ENCODE measurements around the gene HIGD1B.
A peak's percentile ranks its signal among the peaks of the same experiment; 100 is the strongest.
"Not testable (repeated sequence)": the region's sequence is repeated elsewhere in the genome, so short reads cannot be mapped to it uniquely, and the experiment has no call there.

The HIGD1B gene

DNA sequence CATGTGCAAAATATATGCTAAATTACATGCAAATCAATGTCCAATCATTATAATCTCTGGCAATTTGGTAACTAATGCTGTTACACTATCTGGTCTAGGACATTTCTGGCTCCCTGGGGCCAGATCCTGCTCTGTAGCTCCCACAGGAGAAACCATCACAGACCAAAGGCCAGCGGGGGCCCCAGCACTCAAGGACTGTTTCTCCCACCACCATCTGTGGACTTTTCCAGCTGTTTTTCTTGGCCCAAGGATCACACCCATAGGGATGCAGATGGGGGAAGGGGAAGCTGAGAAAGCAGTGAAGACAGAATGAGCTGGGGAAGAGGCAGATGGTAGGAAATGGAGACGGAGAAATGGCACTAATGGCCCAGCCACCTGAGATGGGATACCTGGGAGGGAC lies at the start of gene HIGD1B:
HIGD1B (plus strand) TSS at position 298 of the 400 bp plus-strand sequence. CDS start 270 bp downstream, outside the sequence.
- FAIRE-seq (no peak), DNase-seq (ENCODE audit: low spot score) (no peak)

DNA sequence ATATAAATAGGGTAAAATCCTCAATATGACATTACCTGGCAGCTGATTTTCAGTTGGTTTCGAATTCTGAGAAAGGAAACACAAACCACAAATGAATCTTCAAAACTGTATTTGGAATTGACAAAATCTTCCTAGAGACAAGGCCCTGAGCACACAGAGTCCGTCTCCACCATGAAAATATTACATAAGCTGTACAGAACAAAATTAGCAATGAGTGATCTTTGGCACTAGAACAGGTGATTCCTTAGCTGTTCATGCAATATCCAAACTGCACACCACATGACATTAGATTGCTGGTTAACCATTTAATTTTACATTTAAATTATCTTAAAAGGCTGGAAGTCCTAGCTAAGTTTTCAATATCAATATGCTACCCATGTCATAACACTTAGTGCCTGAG lies 49.3 kb upstream of the HIGD1B start:
- DNase-seq (ENCODE audit: low spot score) (no peak), FAIRE-seq (no peak)

DNA sequence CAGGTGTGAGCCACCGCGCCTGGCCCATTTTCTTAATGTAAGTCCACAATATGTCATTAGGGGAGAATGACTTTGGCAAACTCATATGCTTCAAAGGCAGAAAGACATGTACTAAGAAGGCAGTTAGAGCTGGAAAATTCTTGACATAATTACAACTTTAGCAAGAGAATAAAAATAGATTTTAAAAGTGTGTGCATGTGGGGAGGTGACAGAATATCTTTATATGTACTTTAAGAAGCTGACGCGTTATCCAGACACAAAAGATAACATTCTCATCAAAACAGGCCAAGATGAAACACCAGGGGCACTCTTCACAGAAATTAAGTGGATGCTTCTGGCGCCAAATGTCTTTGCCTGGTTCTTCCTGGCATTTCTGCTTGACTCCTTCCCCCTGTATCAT lies 45.8 kb upstream of the HIGD1B start:
- no peak for DNase-seq (ENCODE audit: low spot score)
- no peak for FAIRE-seq

DNA sequence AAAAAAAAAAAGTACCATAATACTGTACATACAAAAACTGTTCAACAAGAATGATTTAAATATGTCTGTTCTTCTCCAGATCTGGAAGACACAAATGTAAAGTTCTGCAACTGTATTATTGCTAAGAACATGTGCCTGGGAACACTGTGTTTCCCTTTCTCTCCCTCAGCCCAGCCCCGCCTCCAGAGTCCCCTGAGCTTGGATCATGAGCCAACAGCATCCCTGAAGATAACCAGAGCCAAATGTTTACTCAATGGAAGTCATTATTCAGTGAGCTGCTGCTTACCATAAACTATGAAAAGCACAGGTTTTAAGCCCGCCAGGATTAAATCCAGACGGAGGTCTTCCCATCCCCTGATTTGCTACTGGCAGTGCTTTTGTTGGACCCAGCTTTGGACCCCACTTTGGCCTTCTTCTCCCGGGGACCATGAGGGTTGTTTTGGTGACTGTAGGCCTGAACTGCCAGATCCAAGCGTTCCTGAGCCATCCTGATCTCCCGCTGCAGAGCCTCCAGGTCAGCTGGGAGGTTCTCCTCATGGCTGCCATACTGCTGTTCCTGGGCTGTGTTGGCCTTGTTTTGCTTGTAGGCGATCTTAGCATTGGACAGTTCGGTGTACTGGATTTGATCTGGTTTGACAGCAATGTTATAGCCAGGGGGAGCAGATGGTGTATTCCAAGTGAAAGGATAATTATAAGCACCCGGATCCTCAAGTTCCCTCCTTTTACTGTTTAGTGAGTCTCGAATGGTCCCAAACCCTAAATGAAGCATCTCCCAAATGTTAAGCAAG lies 43.2 kb upstream of the HIGD1B start:
- FAIRE-seq, result no peak
- no peak for DNase-seq (ENCODE audit: low spot score)

DNA sequence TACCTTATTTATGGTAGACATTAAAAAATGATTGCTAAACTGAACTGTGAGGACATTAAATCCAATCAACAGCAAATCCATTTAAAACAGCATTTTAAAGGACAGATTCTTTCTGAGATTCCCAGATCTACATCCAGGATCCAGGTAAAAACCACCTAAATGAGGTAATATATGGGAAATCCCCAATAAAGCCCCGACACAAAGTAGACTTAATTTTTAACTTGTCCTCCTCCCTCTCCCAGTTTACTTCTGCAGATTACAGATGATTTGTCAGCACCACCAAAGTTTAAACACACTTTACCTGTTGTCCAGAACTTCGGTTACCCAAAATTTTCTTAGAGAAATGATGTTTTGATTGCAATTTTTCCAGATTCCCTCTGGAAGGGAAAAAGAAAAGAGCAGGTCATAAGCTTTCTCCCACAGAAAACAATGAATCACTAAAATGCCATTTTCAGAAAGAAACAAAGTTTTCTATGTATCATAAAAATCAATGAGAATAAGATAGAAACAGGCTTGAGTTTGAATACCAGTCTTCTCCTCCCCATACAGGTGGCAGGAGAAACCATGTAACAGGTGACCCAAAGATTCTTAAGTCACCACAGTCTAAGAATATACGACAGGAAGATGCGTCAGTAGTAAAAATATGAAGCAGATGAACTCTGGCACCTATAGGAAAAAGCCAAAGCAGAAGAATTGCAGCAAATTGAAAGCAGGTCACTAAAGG lies 40.4 kb upstream of the HIGD1B start:
- FAIRE-seq (no peak), DNase-seq (ENCODE audit: low spot score) (no peak)

DNA sequence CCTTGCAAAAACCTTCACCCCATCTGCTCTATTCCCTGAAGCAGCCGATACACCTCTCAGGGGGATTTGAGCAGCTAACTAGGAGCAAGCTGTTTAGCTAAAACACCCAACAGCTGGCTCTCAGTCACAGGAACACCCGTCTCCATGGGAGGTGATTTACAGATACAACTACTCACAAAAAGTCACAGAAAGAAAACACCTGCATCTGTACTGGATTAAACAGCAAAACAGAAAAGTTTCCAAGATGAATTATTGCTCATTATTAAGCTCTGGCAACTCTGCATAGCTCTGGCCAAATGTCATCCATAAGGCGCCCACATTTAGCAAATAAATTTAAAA lies 39.9 kb upstream of the HIGD1B start:
- DNase-seq (ENCODE audit: low spot score) (no peak), FAIRE-seq (no peak)

DNA sequence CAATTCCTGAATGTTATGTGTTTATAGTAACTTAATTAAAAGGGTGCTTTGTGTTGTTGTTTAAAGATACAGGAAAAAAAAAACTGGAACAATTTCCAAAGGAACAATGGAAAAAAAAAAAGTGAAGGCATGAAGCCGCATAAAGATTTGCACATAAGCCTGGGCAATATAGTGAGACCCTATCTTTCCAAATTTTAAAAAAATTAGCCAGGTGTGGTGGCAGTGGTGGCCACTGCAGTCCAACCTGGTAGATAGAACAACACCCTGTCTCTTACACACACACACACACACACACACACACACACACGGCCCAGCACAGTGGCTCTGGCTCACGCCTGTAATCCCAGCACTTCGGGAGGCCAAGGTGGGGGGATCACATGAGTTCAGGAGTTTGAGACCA lies 39.5 kb upstream of the HIGD1B start:
- FAIRE-seq, result no peak

DNA sequence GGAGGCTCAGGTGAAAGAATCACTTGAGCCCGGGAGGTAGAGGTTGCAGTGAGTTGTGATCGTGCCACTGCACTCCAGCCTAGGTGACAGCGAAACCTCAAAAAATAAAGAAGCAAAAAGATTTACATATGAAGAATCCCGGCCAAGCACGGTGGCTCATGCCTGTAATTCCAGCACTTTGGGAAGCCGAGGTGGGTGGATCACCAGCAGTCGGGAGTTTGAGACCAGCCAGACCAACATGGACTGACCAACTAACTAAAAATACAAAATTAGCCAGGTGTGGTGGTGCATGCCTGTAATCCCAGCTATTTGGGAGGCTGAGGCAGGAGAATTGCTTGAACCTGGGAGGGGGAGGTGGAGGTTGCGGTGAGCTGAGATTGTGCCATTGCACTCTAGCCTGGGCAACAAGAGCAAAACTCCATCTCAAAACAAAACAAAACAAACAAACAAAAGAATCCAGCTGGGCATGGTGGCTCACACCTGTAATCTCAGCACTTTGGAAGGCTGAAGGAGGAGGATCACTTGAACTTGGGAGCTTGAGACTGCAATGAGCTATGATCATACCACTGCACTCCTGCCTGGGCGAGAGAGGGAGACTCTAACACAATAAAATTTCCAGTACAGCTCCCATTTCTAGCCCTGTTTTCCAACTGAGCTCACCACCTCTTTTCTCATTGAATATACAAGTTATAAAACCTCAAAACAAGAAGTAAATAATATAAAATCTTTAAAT lies 38.9 kb upstream of the HIGD1B start:
- not testable (repeated sequence) for FAIRE-seq; DNase-seq (ENCODE audit: low spot score)

More for the DNA sequence above, 39.5 kb upstream of the HIGD1B start:
- no peak for DNase-seq (ENCODE audit: low spot score)

DNA sequence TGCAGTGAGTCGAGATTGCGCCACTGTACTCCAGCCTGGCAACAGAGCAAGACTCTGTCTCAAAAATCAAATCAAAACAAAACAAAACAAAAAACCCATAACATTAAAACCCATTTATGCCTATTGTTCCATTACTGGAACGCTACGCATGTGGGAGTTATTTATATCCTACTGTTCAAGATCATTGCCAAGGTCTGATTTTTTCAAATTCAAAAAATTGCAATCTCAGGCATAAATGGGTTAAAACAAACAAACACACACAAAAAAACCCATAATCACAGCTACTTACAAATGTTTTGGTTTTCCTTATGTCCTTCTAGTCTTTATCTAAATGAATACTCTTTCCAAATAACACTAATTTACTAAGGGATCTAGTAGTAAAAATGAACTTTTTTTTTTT lies 35.4 kb upstream of the HIGD1B start:
- FAIRE-seq (no peak), DNase-seq (ENCODE audit: low spot score) (no peak)

DNA sequence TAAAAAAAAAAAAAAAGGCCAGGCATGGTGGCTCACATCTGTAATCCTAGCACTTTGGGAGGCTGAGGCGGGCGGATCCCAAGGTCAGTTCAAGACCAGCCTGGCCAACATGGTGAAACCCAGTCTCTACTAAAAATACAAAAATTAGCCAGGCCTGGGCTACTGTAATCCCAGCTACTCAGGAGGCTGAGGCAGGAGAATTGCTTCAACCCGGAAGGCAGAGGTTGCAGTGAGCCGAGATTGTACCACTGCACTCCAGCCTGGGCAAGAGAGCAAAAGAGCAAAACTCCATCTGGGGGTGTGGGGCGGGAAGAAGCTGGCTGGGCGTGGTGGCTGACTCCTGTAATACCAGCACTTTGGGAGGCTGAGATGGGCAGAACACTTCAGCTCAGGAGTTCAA lies 29.2 kb upstream of the HIGD1B start:
- FAIRE-seq; DNase-seq (ENCODE audit: low spot score): not testable (repeated sequence)

DNA sequence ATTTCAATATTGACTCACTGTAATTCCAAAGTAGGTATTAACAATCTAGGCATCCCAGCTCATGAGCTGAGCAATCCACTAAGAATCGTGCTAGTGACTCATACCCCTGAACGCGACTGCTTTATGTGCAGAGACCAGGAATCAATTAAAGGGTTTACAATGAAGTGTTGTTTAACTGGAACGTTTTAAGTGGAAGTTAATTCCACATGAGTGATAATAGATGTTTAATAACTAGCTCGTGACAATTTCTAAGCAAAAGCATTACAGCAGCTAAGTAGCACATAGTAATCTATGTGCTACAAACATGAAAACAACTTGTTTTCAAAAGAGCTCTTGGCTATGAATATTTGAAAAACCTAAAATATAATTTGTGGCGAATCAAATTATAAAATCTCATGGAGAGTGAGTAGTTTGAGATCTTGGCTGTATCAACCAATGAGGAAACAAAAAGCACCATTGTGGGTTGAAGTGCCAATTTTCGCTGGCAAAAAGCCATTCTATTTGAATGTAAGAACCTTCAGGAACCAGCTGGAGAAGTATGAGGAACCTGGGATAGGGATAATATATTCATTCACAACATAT lies 27.0 kb upstream of the HIGD1B start:
- DNase-seq (ENCODE audit: low spot score) (peak; percentile 79), FAIRE-seq (peak; percentile 95)

DNA sequence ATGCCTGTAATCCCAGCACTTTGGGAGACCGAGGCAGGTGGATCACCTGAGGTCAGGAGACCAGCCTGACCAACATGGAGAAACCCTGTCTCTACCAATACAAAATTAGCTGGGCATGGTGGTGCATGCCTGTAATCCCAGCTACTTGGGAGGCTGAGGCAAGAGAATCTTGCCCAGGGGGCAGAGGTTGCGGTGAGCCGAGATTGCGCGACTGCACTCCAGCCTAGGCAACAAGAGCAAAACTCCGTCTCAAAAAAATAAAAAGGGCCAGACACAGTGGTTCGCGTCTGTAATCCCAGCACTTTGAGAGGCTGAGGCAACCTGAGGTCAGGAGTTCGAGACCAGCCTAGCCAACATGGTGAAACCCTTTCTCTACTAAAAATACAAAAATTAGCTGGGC lies 22.4 kb upstream of the HIGD1B start:
- not testable (repeated sequence) for DNase-seq (ENCODE audit: low spot score); FAIRE-seq

DNA sequence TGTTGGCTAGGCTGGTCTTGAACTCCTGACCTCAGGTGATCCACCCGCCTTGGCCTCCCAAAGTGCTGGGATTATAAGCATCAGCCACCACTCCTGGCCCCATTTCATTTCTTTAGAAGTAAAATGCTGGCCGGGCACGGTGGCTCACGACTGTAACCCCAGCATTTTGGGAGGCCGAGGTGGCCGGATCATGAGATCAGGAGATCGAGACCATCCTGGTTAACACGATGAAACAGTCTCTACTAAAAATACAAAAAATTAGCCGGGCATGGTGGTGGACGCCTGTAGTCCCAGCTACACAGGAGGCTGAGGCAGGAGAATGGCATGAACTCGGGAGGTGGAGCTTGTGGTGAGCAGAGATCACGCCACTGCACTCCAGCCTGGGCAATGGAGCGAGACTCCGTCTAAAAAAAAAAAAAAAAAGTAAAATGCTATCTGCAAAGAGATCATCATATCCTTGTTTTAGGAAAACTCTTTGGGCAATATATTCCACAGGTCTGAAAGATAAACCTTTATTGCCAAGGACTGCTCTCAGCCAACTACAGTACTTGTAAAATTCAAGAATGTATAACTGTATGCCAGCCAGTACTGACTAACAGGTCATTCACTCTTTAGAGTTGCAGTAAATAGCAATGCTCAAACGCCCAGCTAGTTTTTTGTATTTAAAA lies 21.4 kb upstream of the HIGD1B start:
- peak; percentile 81 for FAIRE-seq
- DNase-seq (ENCODE audit: low spot score), result peak; percentile 63

DNA sequence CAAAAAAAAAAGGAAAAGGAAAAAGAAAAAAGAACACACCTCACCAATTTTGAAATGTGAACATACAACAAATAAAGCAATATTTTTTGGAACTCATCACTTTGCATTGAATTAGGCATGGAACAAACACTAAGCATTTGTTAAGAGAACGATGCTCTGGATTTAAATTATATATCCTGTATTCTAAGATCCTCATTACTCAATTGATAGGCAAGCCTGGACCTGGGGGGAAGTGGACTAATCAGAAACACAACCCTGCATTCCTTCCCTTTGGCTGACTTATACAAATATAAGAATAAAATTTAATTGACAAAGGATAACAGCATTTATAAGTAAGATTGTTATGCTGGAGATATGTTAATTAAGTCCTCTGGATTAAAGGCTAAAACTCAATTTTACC lies 19.8 kb upstream of the HIGD1B start:
- DNase-seq (ENCODE audit: low spot score), result no peak
- peak; percentile 40 for FAIRE-seq

DNA sequence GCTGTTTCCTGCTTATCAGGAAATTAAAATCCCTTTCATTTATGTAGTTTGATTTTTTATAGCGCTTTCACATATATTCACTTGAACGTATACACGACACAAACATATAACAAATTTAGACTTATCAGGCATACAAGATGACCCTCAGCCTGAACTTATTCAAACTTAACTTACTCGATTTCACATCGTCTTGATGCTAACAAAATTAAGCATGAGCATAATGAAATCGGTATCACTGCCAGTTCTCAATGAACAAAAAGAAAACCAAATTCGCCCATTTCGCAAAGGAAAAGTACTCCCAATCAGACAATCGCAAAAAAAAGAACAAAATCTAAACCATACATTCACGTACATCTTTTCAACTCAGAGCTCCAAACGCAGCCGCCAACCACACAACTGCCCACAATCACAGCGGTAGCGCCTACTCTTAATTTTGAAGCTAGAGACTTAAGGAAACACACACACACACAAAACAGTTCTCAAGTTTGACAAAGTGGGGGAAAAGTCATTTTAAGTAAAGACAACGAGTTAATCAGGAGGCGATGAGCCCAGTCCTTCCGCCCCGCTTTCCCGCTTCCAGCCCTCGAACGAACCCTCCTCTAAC lies 18.7 kb upstream of the HIGD1B start:
- FAIRE-seq (no peak), DNase-seq (ENCODE audit: low spot score) (peak; percentile 21)

DNA sequence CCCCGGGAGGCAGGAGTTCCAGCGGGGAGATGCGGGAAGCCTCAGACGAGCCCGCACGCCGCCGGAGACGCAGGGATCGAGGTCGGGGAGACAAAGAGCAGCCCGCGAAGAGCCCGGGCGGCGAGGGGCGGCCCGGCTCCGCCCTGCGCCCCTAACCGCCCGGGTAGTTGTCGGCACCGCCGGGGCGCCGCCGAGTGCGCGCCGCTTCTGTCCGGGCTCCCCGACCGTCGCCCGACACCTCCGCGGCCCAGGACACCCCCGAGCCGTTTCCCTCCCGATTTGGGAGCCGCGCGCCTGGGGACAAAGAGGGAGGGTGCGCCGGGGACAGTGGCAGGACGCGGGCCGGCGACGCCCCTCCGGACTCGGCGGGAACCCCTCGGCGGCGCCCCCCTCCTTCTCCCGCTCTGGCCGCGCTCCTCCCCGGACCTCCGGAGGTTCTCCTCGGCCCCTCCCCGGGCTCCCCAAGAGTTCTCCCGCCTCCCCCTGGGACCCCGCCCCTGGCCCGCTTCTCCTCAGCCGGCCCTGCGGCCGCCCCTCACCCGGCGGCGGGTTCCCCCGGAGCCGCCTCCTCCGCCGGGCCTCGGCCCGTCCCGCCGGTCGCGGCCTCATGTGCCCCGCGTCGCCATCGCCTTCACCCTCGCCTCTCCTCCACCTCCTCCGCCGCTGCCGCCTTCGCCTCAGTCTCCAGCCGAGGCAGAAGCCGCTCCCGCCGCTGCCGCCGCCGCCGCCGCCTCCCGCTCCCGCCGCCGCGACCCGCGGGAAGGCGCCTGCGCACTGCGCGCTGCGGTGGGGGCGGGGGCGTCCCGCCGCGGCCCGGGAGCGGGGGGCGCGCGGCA lies 17.9 kb upstream of the HIGD1B start, which contains the start of gene GJC1:
GJC1 (minus strand) TSS at position 765 of the 836 bp plus-strand sequence. CDS start 24,470 bp downstream, outside the sequence.
- DNase-seq (ENCODE audit: low spot score) (no peak), FAIRE-seq (no peak)

DNA sequence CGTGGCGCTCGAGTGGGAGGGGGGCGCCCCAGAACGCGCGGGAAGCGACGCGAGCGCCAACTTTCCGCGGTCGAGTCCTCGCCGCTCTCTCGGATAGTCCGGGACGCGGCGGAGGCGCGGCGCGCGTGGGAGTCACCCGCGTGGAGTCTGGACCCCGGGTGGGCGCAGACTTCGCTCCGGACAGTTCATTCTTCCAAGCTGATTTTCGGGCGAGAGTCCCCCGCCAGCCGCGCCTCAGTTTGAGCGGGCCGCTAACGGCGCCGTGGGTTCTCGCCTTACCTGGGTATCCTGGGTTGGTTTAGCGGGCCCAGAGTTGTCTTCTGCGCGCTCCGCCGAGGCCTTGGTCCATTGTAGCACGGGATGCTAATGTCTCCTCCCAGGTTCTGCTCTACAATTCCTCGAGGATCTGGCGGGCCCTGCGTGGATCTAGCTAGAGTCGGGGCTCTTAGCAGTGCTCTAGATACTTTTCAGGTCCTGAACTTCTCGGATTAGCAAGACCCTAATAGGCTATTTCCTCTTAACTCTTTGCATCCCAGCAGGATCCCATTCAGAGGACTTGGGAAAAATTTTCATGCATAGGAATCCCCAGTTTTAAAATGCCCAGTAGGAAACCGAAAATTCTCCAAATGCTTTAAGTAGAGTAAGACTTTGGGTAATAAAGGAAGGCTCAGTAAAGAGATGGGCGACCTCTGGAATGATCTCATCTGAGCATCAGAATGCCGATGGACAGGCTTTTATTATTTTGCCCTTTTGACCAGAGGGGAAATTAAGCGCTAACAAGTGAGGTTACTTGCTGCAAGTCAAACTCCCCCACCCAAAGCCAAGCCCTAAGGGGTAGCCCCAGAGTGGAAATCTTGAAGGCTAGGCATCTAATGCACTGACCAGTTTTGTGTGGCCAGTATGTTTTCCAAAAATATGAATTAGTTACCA lies 17.1 kb upstream of the HIGD1B start:
- no peak for DNase-seq (ENCODE audit: low spot score)

DNA sequence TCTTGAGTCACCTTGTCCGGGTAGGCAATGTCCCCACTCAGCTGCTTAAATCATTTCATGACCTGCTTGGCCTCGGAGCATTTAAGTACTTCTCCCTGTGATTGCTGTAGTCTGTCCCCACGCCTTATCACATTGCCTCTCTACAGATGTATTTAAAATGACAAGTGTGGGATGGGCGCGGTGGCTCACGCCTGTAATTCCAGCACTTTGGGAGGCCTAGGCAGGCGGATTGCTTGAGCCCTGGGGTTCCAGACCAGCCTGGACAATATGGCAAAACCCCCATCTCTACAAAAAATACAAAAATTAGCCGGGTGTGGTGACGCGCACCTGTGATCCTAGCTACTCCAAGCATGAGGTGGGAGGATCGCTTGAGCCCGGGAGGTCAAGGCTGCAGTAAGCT lies 16.3 kb upstream of the HIGD1B start:
- FAIRE-seq (no peak), DNase-seq (ENCODE audit: low spot score) (no peak)

More for the DNA sequence above, 17.1 kb upstream of the HIGD1B start:
- no peak for FAIRE-seq

DNA sequence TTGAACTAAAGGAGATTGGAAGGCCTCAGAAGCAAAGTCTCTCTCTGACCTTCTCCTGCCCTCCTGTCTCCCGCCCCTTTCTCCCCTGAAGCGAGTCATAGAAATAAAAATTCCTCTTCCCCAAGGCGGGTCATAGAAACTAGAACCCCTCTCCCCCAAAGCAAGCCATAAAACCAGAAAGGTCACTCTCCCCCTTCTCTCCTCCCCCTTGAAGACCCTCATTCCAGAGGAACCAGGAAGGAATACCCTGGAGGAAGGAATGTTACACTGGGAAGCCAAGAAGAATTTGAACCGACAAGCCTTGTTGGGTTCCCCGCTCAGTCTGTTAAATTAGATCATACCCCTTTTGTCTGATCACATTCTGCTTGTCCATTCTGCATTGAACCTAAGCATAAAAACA lies 14.9 kb upstream of the HIGD1B start:
- DNase-seq (ENCODE audit: low spot score) (no peak), FAIRE-seq (no peak)

Data from RCC 7860 (cell line).